ENCODE results near the gene CAMK2B.

DNA sequence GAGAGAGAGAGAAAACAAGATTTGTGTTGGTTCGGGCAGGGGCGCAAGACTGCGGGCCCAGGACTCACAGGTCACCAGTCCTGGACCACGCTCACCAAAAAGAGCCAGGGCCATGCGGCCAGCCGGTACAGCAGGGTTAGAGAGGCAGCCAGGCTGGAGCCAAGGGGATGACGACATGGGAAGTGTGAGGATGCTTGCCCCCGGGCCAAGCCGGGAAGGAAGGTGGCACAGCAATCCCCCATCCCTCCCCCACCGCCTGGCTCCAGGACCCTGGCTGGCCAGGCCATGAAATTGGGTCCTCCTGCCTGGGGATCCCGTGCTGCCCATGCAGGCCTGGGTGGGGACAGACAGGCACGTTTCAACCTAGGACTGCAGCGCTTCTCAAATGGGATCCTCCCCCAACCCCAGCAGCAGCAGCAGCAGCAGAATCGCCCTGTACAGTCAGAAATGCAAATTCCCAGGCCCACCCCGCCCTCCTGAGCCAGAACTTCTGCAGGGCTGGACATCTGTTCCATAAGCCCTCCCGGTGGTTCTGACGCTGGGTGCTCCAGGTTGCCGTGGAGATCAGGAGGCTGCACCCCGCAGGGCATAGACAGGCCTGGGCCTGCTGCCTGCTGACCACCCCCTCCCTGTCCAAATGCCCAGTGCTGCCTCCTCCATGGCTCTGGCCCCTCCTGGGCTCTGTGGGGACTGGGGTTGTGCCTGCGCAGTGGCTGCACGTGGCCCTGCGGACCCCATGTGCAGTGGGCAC lies 89.6 kb downstream of the CAMK2B start:
- TF ChIP-seq GATA2 (IDR thresholded peaks at IDR 0.05; ENCODE audit: low read depth, low read length) = no peak
- no peak for TF ChIP-seq GATA3 (IDR thresholded peaks at IDR 0.05; ENCODE audit: low read depth, low read length)
